ENCODE results near the gene ING4.

ING4 gene

DNA sequence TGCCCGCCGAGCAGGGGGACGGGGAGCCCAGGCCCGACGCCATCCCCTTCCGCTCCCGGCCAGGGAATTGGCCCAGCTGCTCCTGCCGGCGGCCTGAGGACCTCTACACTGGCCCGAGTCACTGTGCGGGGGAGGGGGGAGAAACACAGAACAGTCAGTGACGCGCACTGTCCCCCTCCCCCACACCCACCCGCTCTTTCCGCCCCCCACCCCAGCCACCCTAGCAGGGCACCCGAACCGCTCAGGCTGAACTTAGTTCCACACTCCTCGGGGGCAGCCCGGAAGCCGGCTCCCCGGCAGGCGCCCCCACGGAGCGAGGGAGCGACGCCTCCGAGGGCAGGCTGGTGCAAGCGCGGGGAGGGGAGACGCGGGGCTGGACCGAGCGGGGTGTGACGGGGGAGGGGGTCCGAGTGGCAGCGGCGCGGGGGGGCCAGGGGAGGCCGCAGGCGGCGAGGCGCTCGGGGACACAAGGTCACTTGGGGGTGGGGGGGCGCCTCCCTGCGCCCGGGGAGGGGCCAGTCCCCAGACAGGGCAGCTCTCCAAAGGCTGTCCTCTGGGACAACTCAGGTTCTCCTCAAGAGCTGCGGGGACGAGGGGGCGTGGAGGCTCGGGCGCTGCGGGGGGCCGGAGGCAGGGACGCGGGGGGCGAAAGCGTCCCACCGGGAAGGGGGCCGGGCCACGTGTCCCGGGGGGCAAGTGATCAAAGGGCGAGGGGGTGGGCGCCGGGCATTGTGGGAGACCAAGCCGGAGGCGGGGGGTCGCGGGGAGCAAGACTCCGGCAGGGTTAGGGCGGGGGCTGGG, 56.4 kb downstream of the ING4 start:
- peak; percentile 74 for DNase-seq (ENCODE audit: low spot score)

DNA sequence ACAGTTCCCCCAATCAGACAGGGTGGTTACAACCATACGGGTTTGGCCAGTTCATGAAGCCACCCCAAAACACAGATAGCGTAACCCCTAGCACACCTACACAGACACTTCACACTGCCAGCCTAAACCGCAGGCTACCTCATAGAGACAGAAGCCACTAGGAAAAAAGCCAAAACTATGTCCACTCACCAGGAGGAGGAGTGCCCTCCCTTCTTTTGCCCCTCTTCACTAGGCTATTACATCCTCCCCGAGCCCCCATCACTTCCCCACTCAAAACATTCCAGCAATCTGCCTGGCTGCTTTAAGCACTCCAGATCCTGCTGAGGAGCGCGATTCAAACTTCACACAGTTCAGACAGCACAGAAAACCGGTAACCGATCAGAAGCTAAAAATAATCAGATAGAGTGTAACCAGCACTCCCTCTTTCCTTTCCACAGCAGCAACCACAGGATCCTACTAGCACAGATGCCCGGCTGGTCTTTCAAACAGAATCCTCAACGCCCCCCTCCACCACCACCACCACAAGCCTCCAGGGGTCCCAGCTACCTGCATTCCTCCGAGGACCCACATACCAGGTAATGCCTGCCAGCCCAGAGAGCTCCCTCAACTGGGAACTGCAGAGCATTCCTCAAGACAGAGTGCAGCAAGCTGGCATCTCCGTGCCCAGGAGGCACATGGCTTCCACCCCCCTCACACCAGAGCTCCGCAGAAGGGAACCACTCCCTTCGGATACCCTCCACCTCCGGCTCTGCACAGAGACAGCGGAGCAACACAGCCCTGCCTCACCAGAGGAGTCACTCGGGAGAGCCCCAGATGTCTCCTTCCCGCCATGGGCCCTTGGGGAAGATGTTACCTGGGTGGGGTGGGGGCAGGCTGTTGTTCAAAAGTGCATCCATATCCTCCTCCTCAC, 57.2 kb downstream of the ING4 start:
- DNase-seq (ENCODE audit: low spot score): peak; percentile 31

- no peak for DNase-seq (ENCODE audit: low spot score)
These were observed 58.5 kb downstream of the ING4 start for GRCh38 chr12:6604259-6605029.

DNA sequence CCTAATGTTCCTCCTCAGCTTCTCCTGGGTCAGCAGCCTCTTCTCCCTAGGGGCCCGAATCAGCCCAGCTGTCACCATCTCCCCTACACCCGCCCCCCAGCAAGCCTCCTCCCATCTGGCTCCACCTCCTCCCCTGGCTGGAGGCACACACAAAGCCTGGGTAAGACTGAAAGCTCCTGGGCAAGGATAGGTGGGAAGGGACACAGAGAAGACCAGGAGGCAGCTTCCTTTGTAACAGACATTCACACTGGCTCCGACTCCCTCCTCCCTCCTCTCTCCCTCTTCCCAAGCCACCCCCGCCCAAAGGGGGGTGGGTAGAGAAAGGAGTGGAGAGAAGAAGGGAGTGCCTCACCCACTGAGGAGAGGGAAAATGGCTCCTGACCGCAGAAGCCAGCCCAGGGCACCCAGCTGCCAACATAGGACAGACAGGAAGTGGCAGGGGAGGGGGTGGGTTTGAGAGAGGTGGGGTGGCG, 59.8 kb downstream of the ING4 start:
- peak; percentile 33 for DNase-seq (ENCODE audit: low spot score)

DNA sequence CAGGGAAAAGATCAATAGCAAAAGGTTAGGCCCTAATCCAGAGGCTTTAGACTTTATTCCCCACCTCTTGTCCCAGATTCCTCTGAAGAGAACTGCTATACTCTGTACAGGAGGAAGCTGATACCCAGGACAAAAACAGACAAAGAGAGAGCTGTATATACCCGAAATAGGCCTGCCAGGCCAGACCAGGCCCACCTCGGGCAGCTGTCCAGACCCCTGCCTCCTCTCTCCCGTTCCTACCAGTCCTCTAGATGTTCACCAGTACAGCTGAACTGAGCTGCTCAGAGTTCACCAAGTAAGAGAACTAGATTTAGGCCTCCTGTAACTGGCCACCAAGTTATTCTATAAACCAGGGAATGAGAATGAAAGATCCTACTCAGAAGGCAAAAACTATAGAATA, 60.4 kb downstream of the ING4 start:
- no peak for DNase-seq (ENCODE audit: low spot score)

Measured in iPS-NIHi11 (cell line).